Measurements from ENCODE around the gene IL10. TPM values are rescaled to one million over a fixed set of nuclear protein-coding genes. Genes with fewer than 3 reads are reported as not detected.

IL10 gene
- total and polyA plus RNA-seq, 8 donors: 0.05 to 0.81 (median 0.24) TPM; not detected in 1

DNA sequence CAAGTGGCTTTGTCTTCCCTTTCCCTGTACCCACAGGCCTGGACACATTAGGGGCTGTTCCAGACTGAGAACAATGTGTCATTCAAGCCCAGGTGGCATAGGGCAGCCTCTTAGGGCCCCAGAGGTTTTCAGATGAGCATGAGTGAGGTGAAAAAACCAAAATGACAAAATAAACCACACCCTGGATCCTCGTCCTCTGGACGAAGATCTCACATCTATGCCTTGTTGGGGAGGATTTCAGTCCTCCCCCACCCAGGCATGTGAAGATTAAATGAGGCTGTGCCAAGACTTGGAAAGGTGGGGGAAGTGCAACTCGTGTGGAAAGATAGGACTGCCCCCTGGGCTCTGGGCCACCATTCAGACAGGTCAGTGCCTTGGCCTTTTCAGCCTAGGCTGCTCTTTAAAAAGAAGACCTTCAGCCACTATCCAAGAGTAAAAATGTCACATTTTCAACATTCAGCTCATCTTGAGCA, 34.5 kb downstream of the IL10 start:
- Histone ChIP-seq H3K27ac (peak overlapping the region in 1 of 4 donors; percentile 17), H3K36me3 (peaks cover 0 to 5% (median 3%) of the 10 kb centered on the region in 3 donors), H3K4me3 (no peak overlapping the region), H3K4me1 (peaks cover 0 to 8% (median 0%) of the 10 kb centered on the region in 3 donors), H3K27me3 (no peaks in the 10 kb centered on the region), H3K9me3 (no peaks in the 10 kb centered on the region)
- 36 to 45% methylated on average over 3 of the region's 3 CpGs for WGBS, 2 donors
- DNase-seq: peak in 1 of 6 donors; percentile 13
- ATAC-seq: peak in 3 of 4 donors; percentile 8 to 34 (median 30)
- FAIRE-seq: no peak
- intact Hi-C loops (cut with DNase I): loop anchor here in 2 of 3 donors (5.0 to 10.0 kb wide), 2 partner anchors 175 to 247 kb away; no protein-coding TSS in a partner anchor
- TF ChIP-seq, protein P1, sequence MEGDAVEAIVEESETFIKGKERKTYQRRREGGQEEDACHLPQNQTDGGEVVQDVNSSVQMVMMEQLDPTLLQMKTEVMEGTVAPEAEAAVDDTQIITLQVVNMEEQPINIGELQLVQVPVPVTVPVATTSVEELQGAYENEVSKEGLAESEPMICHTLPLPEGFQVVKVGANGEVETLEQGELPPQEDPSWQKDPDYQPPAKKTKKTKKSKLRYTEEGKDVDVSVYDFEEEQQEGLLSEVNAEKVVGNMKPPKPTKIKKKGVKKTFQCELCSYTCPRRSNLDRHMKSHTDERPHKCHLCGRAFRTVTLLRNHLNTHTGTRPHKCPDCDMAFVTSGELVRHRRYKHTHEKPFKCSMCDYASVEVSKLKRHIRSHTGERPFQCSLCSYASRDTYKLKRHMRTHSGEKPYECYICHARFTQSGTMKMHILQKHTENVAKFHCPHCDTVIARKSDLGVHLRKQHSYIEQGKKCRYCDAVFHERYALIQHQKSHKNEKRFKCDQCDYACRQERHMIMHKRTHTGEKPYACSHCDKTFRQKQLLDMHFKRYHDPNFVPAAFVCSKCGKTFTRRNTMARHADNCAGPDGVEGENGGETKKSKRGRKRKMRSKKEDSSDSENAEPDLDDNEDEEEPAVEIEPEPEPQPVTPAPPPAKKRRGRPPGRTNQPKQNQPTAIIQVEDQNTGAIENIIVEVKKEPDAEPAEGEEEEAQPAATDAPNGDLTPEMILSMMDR (IDR thresholded peaks at IDR 0.05): no peak

DNA sequence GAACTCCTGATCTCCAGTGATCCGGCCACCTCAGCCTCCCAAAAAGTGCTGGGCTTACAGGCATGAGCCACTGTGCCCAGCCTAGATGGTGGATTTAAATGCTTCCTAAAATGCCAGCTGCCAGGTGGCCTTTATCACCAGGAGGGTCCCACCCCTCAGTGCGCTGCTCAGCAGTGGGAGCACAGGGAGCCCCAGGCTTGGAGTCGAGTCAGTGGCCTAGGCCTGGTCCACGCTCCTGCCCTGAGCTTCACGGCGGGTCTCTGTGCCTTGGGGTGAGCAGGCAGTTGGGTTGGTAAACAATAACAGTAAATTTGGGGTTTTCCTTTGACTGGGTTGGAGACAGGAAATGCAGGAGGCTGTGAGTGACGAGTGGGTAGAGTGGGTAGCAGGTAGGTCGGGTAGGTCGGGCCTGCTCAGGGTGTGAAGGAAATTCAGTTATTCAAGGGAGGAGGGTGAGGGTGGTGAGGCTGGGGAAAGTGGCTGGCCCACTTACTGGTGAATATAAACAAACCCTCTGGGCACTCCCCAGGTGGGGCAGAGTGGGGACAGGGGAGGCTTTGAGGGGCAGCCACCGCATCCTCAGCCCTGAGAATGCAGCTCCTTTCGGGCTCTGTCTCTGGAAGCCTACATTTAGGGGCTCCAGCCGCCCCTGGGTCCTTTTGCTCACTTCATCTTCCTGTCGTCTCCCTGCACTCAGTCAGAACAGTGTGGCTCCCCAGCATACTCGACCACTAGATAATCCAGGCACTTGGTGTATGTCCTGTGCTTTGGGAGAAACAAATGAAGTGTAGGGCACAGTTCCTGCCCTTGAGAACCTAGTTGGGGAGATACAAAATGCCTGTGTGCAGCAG, 35.2 kb downstream of the IL10 start:
- ATAC-seq: peak in 1 of 4 donors; percentile 14
- Histone ChIP-seq H3K9me3 (no peaks in the 10 kb centered on the region), H3K27me3 (no peaks in the 10 kb centered on the region), H3K36me3 (peaks cover 0 to 10% (median 10%) of the 10 kb centered on the region in 3 donors), H3K4me3 (no peak overlapping the region), H3K4me1 (peaks cover 0 to 8% (median 0%) of the 10 kb centered on the region in 3 donors), H3K27ac (peak overlapping the region in 1 of 4 donors; percentile 17)
- intact Hi-C loops (cut with DNase I): loop anchor here in 2 of 3 donors (5.0 to 10.0 kb wide), 2 partner anchors 175 to 248 kb away; no protein-coding TSS in a partner anchor
- TF ChIP-seq, protein P1 (IDR thresholded peaks at IDR 0.05): no peak
- WGBS, 2 donors: 83 to 87% methylated on average over 14 of the region's 14 CpGs
- DNase-seq: peak in 1 of 6 donors; percentile 14
- no peak for FAIRE-seq

DNA sequence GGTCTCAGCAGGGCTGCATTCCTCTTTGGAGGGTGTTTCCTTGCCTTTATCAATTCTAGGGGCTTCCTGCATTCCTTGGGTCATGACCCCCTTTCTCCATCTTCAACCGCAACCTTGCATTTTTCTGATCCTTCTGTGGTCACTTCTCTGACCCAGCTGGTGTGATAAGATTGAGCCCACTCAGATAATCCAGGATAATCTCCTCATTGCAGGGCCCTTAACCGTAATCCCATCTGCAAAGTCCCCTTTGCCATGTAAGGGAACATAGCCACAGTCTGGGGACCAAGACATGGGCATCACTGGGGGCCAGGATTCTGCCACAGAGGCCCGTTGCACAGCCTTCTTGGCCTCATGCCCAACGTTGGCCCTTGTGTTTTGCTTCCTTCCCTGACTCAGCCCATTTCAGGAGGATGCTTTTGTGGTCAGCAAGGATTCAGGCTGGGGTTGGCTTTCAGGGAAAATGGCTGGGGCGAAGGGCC, 36.7 kb downstream of the IL10 start:
- ATAC-seq (no peak), FAIRE-seq (no peak), DNase-seq (peak in 1 of 6 donors; percentile 15)
- Histone ChIP-seq H3K36me3 (peaks cover 0 to 25% (median 23%) of the 10 kb centered on the region in 3 donors), H3K4me1 (peaks cover 0 to 8% (median 0%) of the 10 kb centered on the region in 3 donors), H3K27ac (no peak overlapping the region), H3K4me3 (no peak overlapping the region), H3K9me3 (no peaks in the 10 kb centered on the region), H3K27me3 (no peaks in the 10 kb centered on the region)
- intact Hi-C loops (cut with DNase I): loop anchor here in 2 of 3 donors (5.0 to 10.0 kb wide), 2 partner anchors 177 to 249 kb away; no protein-coding TSS in a partner anchor
- TF ChIP-seq, protein P1 (IDR thresholded peaks at IDR 0.05): no peak
- WGBS, 2 donors: 62 to 77% methylated on average over 5 of the region's 5 CpGs

DNA sequence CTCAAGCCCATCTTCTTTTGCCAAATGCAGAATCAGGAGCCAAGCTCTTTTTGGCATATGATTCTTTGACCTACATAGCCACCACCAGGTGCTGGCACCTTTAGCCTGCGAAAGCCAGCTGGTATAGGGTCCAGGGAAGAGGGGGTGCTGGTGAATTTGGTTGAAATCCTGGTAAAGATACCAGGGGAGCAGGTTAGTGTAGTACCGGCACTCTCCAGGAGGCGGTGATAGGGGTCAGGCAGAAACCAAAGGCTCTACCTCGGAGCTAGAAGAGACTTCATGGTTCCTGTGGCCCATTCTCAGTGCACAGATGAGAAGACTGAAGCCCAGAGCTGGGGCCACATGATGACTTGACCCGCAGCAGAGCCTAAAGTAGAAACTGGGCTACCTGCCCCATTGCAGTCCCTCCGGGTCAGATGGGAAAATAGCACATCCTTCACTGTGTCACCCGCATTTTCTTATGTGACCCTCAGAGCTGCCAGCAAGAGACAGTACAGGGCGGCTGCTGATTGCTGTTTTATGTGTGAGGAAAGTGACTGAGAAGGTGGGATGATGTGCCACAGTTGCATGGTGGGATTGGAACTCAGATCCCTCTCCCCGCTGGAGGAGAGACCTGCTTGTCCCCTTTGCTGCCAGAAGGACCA, 37.7 kb downstream of the IL10 start:
- TF ChIP-seq, protein P1 (IDR thresholded peaks at IDR 0.05): peak; percentile 47 to 69 (median 53)
- peaks cover 5 to 33% (median 32%) of the 10 kb centered on the region in 3 donors for H3K36me3 ChIP-seq
- peaks cover 0 to 8% (median 0%) of the 10 kb centered on the region in 3 donors for H3K4me1 ChIP-seq
- WGBS, 2 donors: 69 to 78% methylated on average over 9 of the region's 9 CpGs
- no peak overlapping the region for H3K27ac ChIP-seq
- no peaks in the 10 kb centered on the region for H3K9me3 ChIP-seq
- no peak overlapping the region for H3K4me3 ChIP-seq
- ATAC-seq (peak in 3 of 4 donors; percentile 67 to 71 (median 71)), FAIRE-seq (no peak), DNase-seq (peak in 4 of 6 donors; percentile 48 to 84 (median 58))
- H3K27me3 ChIP-seq: no peaks in the 10 kb centered on the region
- intact Hi-C loops (cut with DNase I): loop anchor here in 2 of 3 donors (5.0 to 10.0 kb wide), 2 partner anchors 178 to 250 kb away; no protein-coding TSS in a partner anchor
